Right lung (tissue), 5 donors: ENCODE results near the gene LCN10. TPM values are rescaled to one million over a fixed set of nuclear protein-coding genes. Genes with fewer than 3 reads are reported as not detected.
A peak's percentile ranks its signal among the peaks of the same experiment; 100 is the strongest.

ENCODE experiments used
- DNase-seq, 2 donors: peaks; one replicate each; pipeline ENCODE4 v3.0.0-alpha.2; 2013
- polyA plus RNA-seq, 5 donors: library from polyadenylated mRNA; unstranded; fragments of 120-200 nt; gene quantifications; one replicate each; pipeline versions ENCODE4 v1.2.1 to v1.2.3, GENCODE V29; 2013; ENCODE audit warnings: inconsistent platforms in 1 of 5, low replicate concordance in 1 of 5; ENCODE audit not compliant: insufficient read length in 5 of 5, insufficient read depth in 1 of 5

Gene LCN10
- polyA plus RNA-seq, 5 donors: 0.12 to 0.76 (median 0.31) TPM

DNA sequence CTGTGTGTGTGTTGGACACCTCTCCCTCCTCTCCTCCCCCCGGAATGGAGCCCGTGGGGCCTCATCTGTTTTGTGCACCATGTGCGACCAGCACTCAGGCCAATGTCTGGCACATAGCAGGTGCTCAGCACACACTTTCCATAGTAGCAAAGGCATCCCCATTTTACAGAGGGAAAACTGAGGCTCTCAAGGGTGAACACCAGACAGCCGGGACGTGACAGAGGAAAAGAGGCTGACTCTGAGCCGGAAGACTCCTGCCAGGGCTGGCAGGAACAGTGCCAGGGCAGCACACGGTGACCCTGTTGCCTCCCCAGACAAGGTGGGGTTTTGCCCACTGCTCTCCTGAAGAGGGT is 53.7 kb downstream of the LCN10 start:
- no peak for DNase-seq

DNA sequence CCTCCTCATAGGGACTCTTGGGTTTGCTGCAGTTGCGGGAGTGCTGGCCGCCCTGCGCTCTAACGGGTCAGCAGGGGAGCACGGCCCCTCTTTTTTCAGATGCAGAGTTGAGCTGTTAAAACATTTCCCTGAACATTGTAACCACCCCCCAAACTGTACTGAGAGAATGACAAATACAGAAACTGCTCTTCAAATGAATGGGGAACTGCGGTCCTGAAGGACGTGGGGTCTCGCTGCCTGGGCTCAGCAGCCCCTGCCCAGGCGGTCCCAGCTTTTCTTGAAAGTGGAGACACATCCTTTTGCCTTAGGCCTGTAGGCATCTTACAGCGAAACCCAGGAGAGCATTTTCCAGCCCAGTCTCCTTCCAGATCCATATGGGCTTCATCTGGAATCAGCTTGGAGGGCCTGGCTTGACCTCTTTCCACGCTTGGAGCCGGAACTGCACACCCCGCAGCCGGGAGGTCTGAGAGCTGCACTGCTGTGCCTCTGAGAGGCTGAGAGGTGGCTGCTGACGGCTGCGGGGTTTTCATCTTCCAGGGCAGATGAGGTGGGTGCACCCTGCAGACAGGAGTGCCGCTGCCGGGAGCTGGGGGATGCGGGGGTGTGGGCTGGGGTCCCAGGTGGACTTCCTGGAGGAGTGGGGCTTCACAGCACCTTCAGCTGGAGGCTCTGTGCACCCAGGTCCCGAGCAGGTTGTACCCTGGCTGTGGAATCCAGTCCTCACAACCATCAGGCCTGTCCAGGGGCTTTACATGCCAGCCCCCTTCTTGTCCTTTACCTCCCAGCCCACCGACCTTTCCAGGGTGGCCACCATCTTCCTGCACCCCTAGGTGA is 54.2 kb downstream of the LCN10 start:
- peak; percentile 76 to 81 for DNase-seq

Other genes starting within 250 kb of the LCN10 start
- 10 to 100 TPM; 15.9 to 37.5 (median 27.1) TPM for gene NOTCH1, start 196.9 kb downstream of the LCN10 start, polyA plus RNA-seq
- 100 to 1,000 TPM in 1 of 5 donors, 10 to 100 TPM in 4; 60.3 to 160 (median 86.2) TPM for gene EGFL7, start 80.0 kb downstream of the LCN10 start, polyA plus RNA-seq
- 10 to 100 TPM; 23.1 to 55.6 (median 27.8) TPM for gene AGPAT2, start 55.5 kb downstream of the LCN10 start, polyA plus RNA-seq
- 10 to 100 TPM; 22.7 to 47.6 (median 29.8) TPM for gene DIPK1B, start 30.4 kb downstream of the LCN10 start, polyA plus RNA-seq
- not detected for gene LCN6, start 5.6 kb upstream of the LCN10 start, polyA plus RNA-seq
- under 1 TPM in 1 of 5 donors, not detected in 4; 0.72 TPM for gene LCN8, start 15.3 kb upstream of the LCN10 start, polyA plus RNA-seq
- 1 to 10 TPM in 1 of 5 donors, under 1 TPM in 4; 0.07 to 2.2 (median 0.10) TPM for gene LCN15, start 21.6 kb upstream of the LCN10 start, polyA plus RNA-seq
- 10 to 100 TPM; 42.6 to 74.3 (median 54.0) TPM for gene TMEM141, start 48.4 kb upstream of the LCN10 start, polyA plus RNA-seq
- 10 to 100 TPM in 1 of 5 donors, 1 to 10 TPM in 4; 5.9 to 10.6 (median 7.7) TPM for gene CCDC183, start 53.4 kb upstream of the LCN10 start, polyA plus RNA-seq
- gene RABL6, start 65.0 kb upstream of the LCN10 start, polyA plus RNA-seq: 10 to 100 TPM; 46.3 to 79.6 (median 54.0) TPM
- 1 to 10 TPM in 3 of 5 donors, under 1 TPM in 2; 0.56 to 1.9 (median 1.1) TPM for gene AJM1, start 99.5 kb upstream of the LCN10 start, polyA plus RNA-seq
- 100 to 1,000 TPM in 1 of 5 donors, 10 to 100 TPM in 4; 57.7 to 161 (median 84.7) TPM for gene PHPT1, start 106.5 kb upstream of the LCN10 start, polyA plus RNA-seq
- gene MAMDC4, start 109.4 kb upstream of the LCN10 start, polyA plus RNA-seq: 1 to 10 TPM; 4.5 to 9.5 (median 6.7) TPM
- 100 to 1,000 TPM; 326 to 525 (median 367) TPM for gene EDF1, start 123.4 kb upstream of the LCN10 start, polyA plus RNA-seq
- 10 to 100 TPM; 10.8 to 16.5 (median 13.9) TPM for gene TRAF2, start 143.6 kb upstream of the LCN10 start, polyA plus RNA-seq
- 10 to 100 TPM; 28.1 to 74.7 (median 42.7) TPM for gene FBXW5, start 201.8 kb upstream of the LCN10 start, polyA plus RNA-seq
- under 1 TPM in 4 of 5 donors, not detected in 1; 0.33 to 0.78 (median 0.41) TPM for gene C8G, start 202.3 kb upstream of the LCN10 start, polyA plus RNA-seq
- 10 to 100 TPM in 3 of 5 donors, 1 to 10 TPM in 2; 9.1 to 25.3 (median 21.1) TPM for gene LCN12, start 209.3 kb upstream of the LCN10 start, polyA plus RNA-seq
- 10 to 100 TPM; 21.1 to 66.2 (median 29.6) TPM for gene PTGDS, start 234.6 kb upstream of the LCN10 start, polyA plus RNA-seq
- 1 to 10 TPM in 2 of 5 donors, under 1 TPM in 3; 0.59 to 1.9 (median 0.89) TPM for gene LCNL1, start 240.1 kb upstream of the LCN10 start, polyA plus RNA-seq
- 10 to 100 TPM; 26.2 to 57.5 (median 36.8) TPM for gene PAXX, start 249.5 kb upstream of the LCN10 start, polyA plus RNA-seq